ENCODE results near the gene COBL. TPM values are rescaled to one million over a fixed set of nuclear protein-coding genes. Genes with fewer than 3 reads are reported as not detected.

The COBL gene
- polyA plus RNA-seq, 1 donor, result 30.5 TPM

GRCh38 chr7:51059504-51060142 is 257.0 kb downstream of the COBL start:
- no peak overlapping the region for H3K27ac ChIP-seq (ENCODE audit: low read length)
- no peaks in the 10 kb centered on the region for H3K9me3 ChIP-seq (ENCODE audit: control insufficient read depth, low read depth, low read length)
- H3K4me1 ChIP-seq (ENCODE audit: control insufficient read depth, insufficient read depth, low read length), result no peaks in the 10 kb centered on the region
- WGBS (ENCODE audit: insufficient coverage, low lambda C conversion rate), result no CpG with 5 or more reads among the region's 9 CpGs
- DNase-seq, result no peak
- no peaks in the 10 kb centered on the region for H3K27me3 ChIP-seq (ENCODE audit: control insufficient read depth, insufficient read depth, low read length)
- no peak overlapping the region for H3K4me3 ChIP-seq (ENCODE audit: low read length)
- H3K36me3 ChIP-seq (ENCODE audit: control insufficient read depth, insufficient read depth, low read length), result peaks cover 24% of the 10 kb centered on the region

- H3K4me3 ChIP-seq (ENCODE audit: low read length), result no peak overlapping the region
- H3K27me3 ChIP-seq (ENCODE audit: control insufficient read depth, insufficient read depth, low read length), result no peaks in the 10 kb centered on the region
- WGBS (ENCODE audit: insufficient coverage, low lambda C conversion rate), result 100% methylated on average over 1 of the region's 12 CpGs
- H3K4me1 ChIP-seq (ENCODE audit: control insufficient read depth, insufficient read depth, low read length), result no peaks in the 10 kb centered on the region
- no peak for DNase-seq
- peaks cover 25% of the 10 kb centered on the region for H3K36me3 ChIP-seq (ENCODE audit: control insufficient read depth, insufficient read depth, low read length)
- no peaks in the 10 kb centered on the region for H3K9me3 ChIP-seq (ENCODE audit: control insufficient read depth, low read depth, low read length)
- H3K27ac ChIP-seq (ENCODE audit: low read length), result no peak overlapping the region
Observed at GRCh38 chr7:51058764-51059163, 257.8 kb downstream of the COBL start.

GRCh38 chr7:51055039-51055840 is 261.4 kb downstream of the COBL start:
- no peak overlapping the region for H3K27ac ChIP-seq (ENCODE audit: low read length)
- DNase-seq, result no peak
- H3K9me3 ChIP-seq (ENCODE audit: control insufficient read depth, low read depth, low read length), result no peaks in the 10 kb centered on the region
- H3K4me1 ChIP-seq (ENCODE audit: control insufficient read depth, insufficient read depth, low read length), result no peaks in the 10 kb centered on the region
- WGBS (ENCODE audit: insufficient coverage, low lambda C conversion rate), result no CpG with 5 or more reads among the region's 22 CpGs
- no peaks in the 10 kb centered on the region for H3K27me3 ChIP-seq (ENCODE audit: control insufficient read depth, insufficient read depth, low read length)
- no peak overlapping the region for H3K4me3 ChIP-seq (ENCODE audit: low read length)
- peaks cover 8% of the 10 kb centered on the region for H3K36me3 ChIP-seq (ENCODE audit: control insufficient read depth, insufficient read depth, low read length)

- Histone ChIP-seq H3K27me3 (ENCODE audit: control insufficient read depth, insufficient read depth, low read length) (no peaks in the 10 kb centered on the region), H3K9me3 (ENCODE audit: control insufficient read depth, low read depth, low read length) (no peaks in the 10 kb centered on the region), H3K4me1 (ENCODE audit: control insufficient read depth, insufficient read depth, low read length) (no peaks in the 10 kb centered on the region), H3K27ac (ENCODE audit: low read length) (no peak overlapping the region), H3K36me3 (ENCODE audit: control insufficient read depth, insufficient read depth, low read length) (peaks cover 6% of the 10 kb centered on the region), H3K4me3 (ENCODE audit: low read length) (no peak overlapping the region)
- WGBS (ENCODE audit: insufficient coverage, low lambda C conversion rate), result 100% methylated on average over 3 of the region's 8 CpGs
- DNase-seq, result no peak
Observed at GRCh38 chr7:51054231-51054630, 262.4 kb downstream of the COBL start.

- DNase-seq, result no peak
- no peak overlapping the region for H3K27ac ChIP-seq (ENCODE audit: low read length)
- no peaks in the 10 kb centered on the region for H3K9me3 ChIP-seq (ENCODE audit: control insufficient read depth, low read depth, low read length)
- WGBS (ENCODE audit: insufficient coverage, low lambda C conversion rate), result 100% methylated on average over 1 of the region's 14 CpGs
- H3K4me1 ChIP-seq (ENCODE audit: control insufficient read depth, insufficient read depth, low read length), result no peaks in the 10 kb centered on the region
- H3K27me3 ChIP-seq (ENCODE audit: control insufficient read depth, insufficient read depth, low read length), result no peaks in the 10 kb centered on the region
- H3K4me3 ChIP-seq (ENCODE audit: low read length), result no peak overlapping the region
- peaks cover 4% of the 10 kb centered on the region for H3K36me3 ChIP-seq (ENCODE audit: control insufficient read depth, insufficient read depth, low read length)
Observed at GRCh38 chr7:51053160-51053925, 263.3 kb downstream of the COBL start.

- no peaks in the 10 kb centered on the region for H3K9me3 ChIP-seq (ENCODE audit: control insufficient read depth, low read depth, low read length)
- H3K36me3 ChIP-seq (ENCODE audit: control insufficient read depth, insufficient read depth, low read length), result peaks cover 2% of the 10 kb centered on the region
- no peak for DNase-seq
- H3K4me1 ChIP-seq (ENCODE audit: control insufficient read depth, insufficient read depth, low read length), result no peaks in the 10 kb centered on the region
- H3K27me3 ChIP-seq (ENCODE audit: control insufficient read depth, insufficient read depth, low read length), result no peaks in the 10 kb centered on the region
- H3K4me3 ChIP-seq (ENCODE audit: low read length), result no peak overlapping the region
- 43% methylated on average over 1 of the region's 5 CpGs for whole genome bisulfite sequencing (ENCODE audit: insufficient coverage, low lambda C conversion rate)
- H3K27ac ChIP-seq (ENCODE audit: low read length), result no peak overlapping the region
Observed at GRCh38 chr7:51046482-51046881, 270.1 kb downstream of the COBL start.

GRCh38 chr7:51046103-51046466 is 270.5 kb downstream of the COBL start:
- no peaks in the 10 kb centered on the region for H3K4me1 ChIP-seq (ENCODE audit: control insufficient read depth, insufficient read depth, low read length)
- peaks cover 2% of the 10 kb centered on the region for H3K36me3 ChIP-seq (ENCODE audit: control insufficient read depth, insufficient read depth, low read length)
- no peaks in the 10 kb centered on the region for H3K9me3 ChIP-seq (ENCODE audit: control insufficient read depth, low read depth, low read length)
- DNase-seq, result no peak
- no CpG with 5 or more reads among the region's 4 CpGs for WGBS (ENCODE audit: insufficient coverage, low lambda C conversion rate)
- no peaks in the 10 kb centered on the region for H3K27me3 ChIP-seq (ENCODE audit: control insufficient read depth, insufficient read depth, low read length)
- no peak overlapping the region for H3K27ac ChIP-seq (ENCODE audit: low read length)
- no peak overlapping the region for H3K4me3 ChIP-seq (ENCODE audit: low read length)

GRCh38 chr7:51045319-51046102 is 271.1 kb downstream of the COBL start:
- Histone ChIP-seq H3K4me1 (ENCODE audit: control insufficient read depth, insufficient read depth, low read length) (no peaks in the 10 kb centered on the region), H3K9me3 (ENCODE audit: control insufficient read depth, low read depth, low read length) (no peaks in the 10 kb centered on the region), H3K4me3 (ENCODE audit: low read length) (no peak overlapping the region), H3K36me3 (ENCODE audit: control insufficient read depth, insufficient read depth, low read length) (peaks cover 2% of the 10 kb centered on the region), H3K27ac (ENCODE audit: low read length) (no peak overlapping the region), H3K27me3 (ENCODE audit: control insufficient read depth, insufficient read depth, low read length) (no peaks in the 10 kb centered on the region)
- WGBS (ENCODE audit: insufficient coverage, low lambda C conversion rate), result no CpG with 5 or more reads among the region's 14 CpGs
- DNase-seq, result no peak

- Histone ChIP-seq H3K36me3 (ENCODE audit: control insufficient read depth, insufficient read depth, low read length) (peaks cover 14% of the 10 kb centered on the region), H3K27me3 (ENCODE audit: control insufficient read depth, insufficient read depth, low read length) (no peaks in the 10 kb centered on the region), H3K27ac (ENCODE audit: low read length) (no peak overlapping the region), H3K4me1 (ENCODE audit: control insufficient read depth, insufficient read depth, low read length) (no peaks in the 10 kb centered on the region), H3K4me3 (ENCODE audit: low read length) (no peak overlapping the region), H3K9me3 (ENCODE audit: control insufficient read depth, low read depth, low read length) (no peaks in the 10 kb centered on the region)
- 100% methylated on average over 1 of the region's 14 CpGs for WGBS (ENCODE audit: insufficient coverage, low lambda C conversion rate)
- DNase-seq, result no peak
Observed at GRCh38 chr7:51043461-51043860, 273.1 kb downstream of the COBL start.

GRCh38 chr7:51040787-51041186 is 275.8 kb downstream of the COBL start:
- H3K4me3 ChIP-seq (ENCODE audit: low read length), result no peak overlapping the region
- WGBS (ENCODE audit: insufficient coverage, low lambda C conversion rate), result no CpG with 5 or more reads among the region's 6 CpGs

More at GRCh38 chr7:51040787-51041186, 275.8 kb downstream of the COBL start:
- Histone ChIP-seq H3K4me1 (ENCODE audit: control insufficient read depth, insufficient read depth, low read length) (no peaks in the 10 kb centered on the region), H3K27ac (ENCODE audit: low read length) (no peak overlapping the region), H3K9me3 (ENCODE audit: control insufficient read depth, low read depth, low read length) (no peaks in the 10 kb centered on the region), H3K36me3 (ENCODE audit: control insufficient read depth, insufficient read depth, low read length) (peaks cover 20% of the 10 kb centered on the region), H3K27me3 (ENCODE audit: control insufficient read depth, insufficient read depth, low read length) (no peaks in the 10 kb centered on the region)
- DNase-seq, result no peak

Measured in large intestine (tissue), 3 donors.